A549 (cell line): ENCODE data around the gene ZNF750.

Source experiments
- BHLHE40 ChIP-seq: IDR thresholded peaks from 2 replicates; pipeline ENCODE4 v1.6.1; 2012; ENCODE audit warnings: low read depth, low read length, inconsistent platforms
- CEBPB ChIP-seq, 2 experiments: fragments of >200 bp in 1 of 2; sonication (Bioruptor Twin) in 1 of 2; formaldehyde crosslinking in 1 of 2; IDR thresholded peaks; 2 replicates each; pipeline ENCODE4 v1.6.1; 2012 to 2016
- CTCF ChIP-seq: fragments of >200 bp; sonication (Bioruptor Twin); formaldehyde crosslinking; IDR thresholded peaks from 3 replicates; pipeline ENCODE4 v1.5.1; 2016
- FOSL2 ChIP-seq, 2 experiments: fragments of 450-650 bp in 1 of 2; fragments of >200 bp in 1 of 2; sonication (Bioruptor Twin) in 1 of 2; formaldehyde crosslinking; IDR thresholded peaks; 2 replicates each; pipeline versions ENCODE4 v1.5.0 to v1.6.1; 2016 to 2020; ENCODE audit warnings: mild to moderate bottlenecking in 1 of 2, moderate library complexity in 1 of 2
- REST ChIP-seq: fragments of 200-600 bp; sonication (generic); IDR thresholded peaks from 2 replicates; pipeline ENCODE4 v1.6.1; 2016; ENCODE audit warnings: antibody characterized with exemption, mild to moderate bottlenecking, moderate library complexity
- TF ChIP-seq, protein P1 (sequence below): IDR thresholded peaks from 2 replicates; pipeline ENCODE4 v1.6.1; 2012

DNA sequence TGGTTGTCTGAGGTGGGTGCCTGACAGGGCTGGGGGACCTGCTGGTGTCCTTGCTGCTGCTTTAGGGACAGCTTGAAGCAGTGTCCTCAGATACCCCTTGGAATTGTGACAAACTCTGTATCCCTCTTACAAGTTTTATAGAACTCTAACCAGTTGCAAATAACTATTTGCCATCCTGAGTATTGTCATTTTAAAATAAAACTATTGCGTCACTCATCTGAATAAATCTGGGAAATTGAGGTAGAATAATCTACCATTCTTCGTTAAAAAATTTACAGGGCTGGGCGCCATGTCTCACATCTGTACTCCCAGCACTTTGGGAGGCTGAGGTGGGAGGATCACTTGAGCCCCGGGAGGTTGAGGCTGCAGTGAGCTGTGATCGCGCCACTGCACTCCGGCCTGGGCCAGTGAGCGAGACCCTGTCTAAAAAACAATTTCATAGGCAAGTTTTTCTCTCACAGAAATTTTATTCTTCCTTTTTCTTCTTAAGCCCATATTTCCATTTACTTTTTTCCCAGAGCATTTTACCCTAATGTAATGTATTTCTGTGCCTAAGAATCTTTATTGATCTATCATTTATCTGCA is 14.2 kb downstream of the ZNF750 start:
- TF ChIP-seq CTCF (no peak), CEBPB (IDR thresholded peaks at IDR 0.05) (no peak), REST (no peak), BHLHE40 (no peak), FOSL2 (IDR thresholded peaks at IDR 0.05) (no peak), FOSL2 (CRISPR knock-in tag; IDR thresholded peaks at IDR 0.05) (no peak)
- TF ChIP-seq, protein P1, sequence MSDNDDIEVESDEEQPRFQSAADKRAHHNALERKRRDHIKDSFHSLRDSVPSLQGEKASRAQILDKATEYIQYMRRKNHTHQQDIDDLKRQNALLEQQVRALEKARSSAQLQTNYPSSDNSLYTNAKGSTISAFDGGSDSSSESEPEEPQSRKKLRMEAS: no peak
